HL-60 (cell line): ENCODE results near the gene LTB4R2.

Experiments
- DNase-seq, 2 experiments: peaks; one replicate each; pipeline ENCODE4 v3.0.0-alpha.2; 2010 to 2020; ENCODE audit warnings: low read depth in 1 of 2, low spot score in 1 of 2
- H3K27ac ChIP-seq: fragments of 250-450 bp; sonication (Bioruptor Pico); replicated peaks from 2 replicates; pipeline ENCODE4 v1.5.1; 2020; ENCODE audit warnings: mild to moderate bottlenecking, moderate library complexity
- H3K27me3 ChIP-seq: fragments of 250-450 bp; sonication (Bioruptor Pico); 2 replicates; pipeline ENCODE4 v1.5.1; 2021; ENCODE audit warnings: mild to moderate bottlenecking, moderate library complexity; ENCODE audit not compliant: insufficient read depth, poor library complexity, severe bottlenecking
- H3K4me3 ChIP-seq: replicated peaks from 2 replicates; pipeline ENCODE4 v1.5.1; 2011; ENCODE audit warnings: mild to moderate bottlenecking, control low read depth, low read length; ENCODE audit not compliant: insufficient read depth
- POLR2AphosphoS5 ChIP-seq: IDR thresholded peaks from 2 replicates; pipeline ENCODE4 v1.6.1; 2012; ENCODE audit warnings: low read depth
- SPI1 ChIP-seq: IDR thresholded peaks from 2 replicates; pipeline ENCODE4 v1.6.1; 2012; ENCODE audit warnings: low read depth, mild to moderate bottlenecking, borderline replicate concordance
- TF ChIP-seq, protein P1 (sequence below): IDR thresholded peaks from one replicate; pipeline ENCODE4 v1.5.1; 2011; ENCODE audit warnings: low read length, control low read depth, inconsistent platforms; ENCODE audit not compliant: insufficient read depth

LTB4R2 gene

DNA sequence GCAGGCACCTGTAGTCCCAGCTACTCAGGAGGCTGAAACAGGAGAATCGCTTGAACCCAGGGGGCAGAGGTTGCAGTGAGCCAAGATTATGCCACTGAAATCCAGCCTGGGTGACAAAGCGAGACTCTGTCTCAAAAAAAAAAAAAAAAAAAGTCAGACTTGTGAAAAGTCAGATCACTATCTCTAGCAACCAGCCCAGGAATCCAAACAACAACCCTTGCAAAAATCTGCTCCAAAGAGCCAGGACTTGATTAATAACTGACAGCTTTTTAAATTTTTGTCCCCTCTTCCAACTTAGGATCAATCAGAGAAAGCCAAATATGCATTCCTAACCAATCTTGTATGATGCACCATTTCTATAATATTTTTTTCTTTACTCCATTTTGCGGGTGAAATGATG is 50.3 kb downstream of the LTB4R2 start:
- TF ChIP-seq SPI1 (no peak), POLR2AphosphoS5 (no peak)
- TF ChIP-seq, protein P1, sequence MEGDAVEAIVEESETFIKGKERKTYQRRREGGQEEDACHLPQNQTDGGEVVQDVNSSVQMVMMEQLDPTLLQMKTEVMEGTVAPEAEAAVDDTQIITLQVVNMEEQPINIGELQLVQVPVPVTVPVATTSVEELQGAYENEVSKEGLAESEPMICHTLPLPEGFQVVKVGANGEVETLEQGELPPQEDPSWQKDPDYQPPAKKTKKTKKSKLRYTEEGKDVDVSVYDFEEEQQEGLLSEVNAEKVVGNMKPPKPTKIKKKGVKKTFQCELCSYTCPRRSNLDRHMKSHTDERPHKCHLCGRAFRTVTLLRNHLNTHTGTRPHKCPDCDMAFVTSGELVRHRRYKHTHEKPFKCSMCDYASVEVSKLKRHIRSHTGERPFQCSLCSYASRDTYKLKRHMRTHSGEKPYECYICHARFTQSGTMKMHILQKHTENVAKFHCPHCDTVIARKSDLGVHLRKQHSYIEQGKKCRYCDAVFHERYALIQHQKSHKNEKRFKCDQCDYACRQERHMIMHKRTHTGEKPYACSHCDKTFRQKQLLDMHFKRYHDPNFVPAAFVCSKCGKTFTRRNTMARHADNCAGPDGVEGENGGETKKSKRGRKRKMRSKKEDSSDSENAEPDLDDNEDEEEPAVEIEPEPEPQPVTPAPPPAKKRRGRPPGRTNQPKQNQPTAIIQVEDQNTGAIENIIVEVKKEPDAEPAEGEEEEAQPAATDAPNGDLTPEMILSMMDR, result no peak
- Histone ChIP-seq H3K27me3 (no peaks in the 10 kb centered on the region), H3K27ac (no peak overlapping the region), H3K4me3 (no peak overlapping the region)
- no peak for DNase-seq

DNA sequence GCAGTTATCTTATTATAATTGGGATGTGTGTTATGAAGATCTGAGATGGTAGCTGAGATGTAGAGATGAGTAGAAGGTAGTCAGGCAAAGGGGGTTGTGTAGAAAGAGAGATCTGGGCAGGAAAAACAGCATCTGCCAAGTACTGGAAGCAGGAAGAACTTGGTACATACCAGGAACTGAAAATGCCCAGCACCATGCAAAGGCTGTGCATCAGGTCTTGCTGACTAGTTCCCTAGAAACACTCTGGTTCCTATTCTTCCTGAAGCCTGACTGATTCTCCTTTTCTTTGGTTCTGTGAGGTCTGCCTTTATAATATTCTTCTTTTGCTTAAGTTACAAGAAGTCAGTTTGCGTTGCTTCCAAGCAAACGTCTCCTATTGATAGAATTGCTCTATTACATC is 51.4 kb downstream of the LTB4R2 start:
- no peak overlapping the region for H3K4me3 ChIP-seq
- peaks cover 8% of the 10 kb centered on the region for H3K27me3 ChIP-seq
- no peak for DNase-seq
- TF ChIP-seq, protein P1, result no peak
- no peak for TF ChIP-seq SPI1
- no peak overlapping the region for H3K27ac ChIP-seq
